ENCODE results near the gene DOK7. TPM values are rescaled to one million over a fixed set of nuclear protein-coding genes. Genes with fewer than 3 reads are reported as not detected.

The DOK7 gene
- total RNA-seq, 2 donors from 2014 or later, result not detected

- Mint-ChIP-seq H3K4me1 (no peaks in the 10 kb centered on the region), H3K4me3 (no peak overlapping the region), H3K27me3 (peaks cover 5% of the 10 kb centered on the region), H3K27ac (no peak overlapping the region), H3K9me3 (no peaks in the 10 kb centered on the region), H3K36me3 (ENCODE audit: low read depth) (no peaks in the 10 kb centered on the region)
- ATAC-seq (replicated peaks), result no peak
Observed at GRCh38 chr4:3478446-3479357, 15.6 kb downstream of the DOK7 start.

GRCh38 chr4:3479358-3480101 lies 16.4 kb downstream of the DOK7 start:
- H3K4me1 Mint-ChIP-seq, result no peaks in the 10 kb centered on the region
- no peaks in the 10 kb centered on the region for H3K36me3 Mint-ChIP-seq (ENCODE audit: low read depth)
- no peak for ATAC-seq (replicated peaks)
- peaks cover 5% of the 10 kb centered on the region for H3K27me3 Mint-ChIP-seq
- no peaks in the 10 kb centered on the region for H3K9me3 Mint-ChIP-seq
- no peak overlapping the region for H3K27ac Mint-ChIP-seq
- H3K4me3 Mint-ChIP-seq, result no peak overlapping the region

DNA sequence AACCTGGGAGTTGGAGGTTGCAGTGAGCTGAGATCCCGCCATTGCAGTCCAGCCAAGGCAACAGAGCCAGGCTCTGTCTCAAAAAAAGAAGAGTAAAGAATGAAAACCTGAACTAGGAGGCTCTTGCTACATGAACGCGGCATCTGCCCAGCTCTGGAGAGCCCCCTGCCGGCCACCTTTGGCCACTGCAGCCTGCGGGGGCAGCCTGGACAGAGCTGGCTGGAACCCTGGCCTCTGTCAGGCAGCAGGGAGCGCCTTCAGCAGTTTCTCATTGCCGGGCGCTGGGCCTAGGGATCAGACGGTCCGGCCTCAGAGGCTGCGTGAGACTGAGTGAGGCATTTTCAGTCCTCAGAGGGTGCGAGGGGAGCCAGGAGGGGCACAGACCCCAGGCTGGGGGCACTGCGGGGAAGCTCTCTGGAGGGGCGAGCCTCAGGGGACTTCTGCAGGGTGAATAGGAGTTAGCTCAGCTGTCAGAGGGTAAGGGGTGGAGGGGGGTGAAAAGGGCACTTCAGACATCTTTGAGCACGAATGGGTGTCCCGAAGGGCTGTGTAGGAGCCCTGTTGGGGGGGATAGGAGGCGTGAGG lies 17.5 kb downstream of the DOK7 start:
- H3K36me3 Mint-ChIP-seq (ENCODE audit: low read depth), result no peaks in the 10 kb centered on the region
- H3K27ac Mint-ChIP-seq, result no peak overlapping the region
- H3K27me3 Mint-ChIP-seq, result peaks cover 5% of the 10 kb centered on the region
- no peaks in the 10 kb centered on the region for H3K9me3 Mint-ChIP-seq
- ATAC-seq (replicated peaks), result peak; percentile 75
- H3K4me3 Mint-ChIP-seq, result no peak overlapping the region
- no peaks in the 10 kb centered on the region for H3K4me1 Mint-ChIP-seq

DNA sequence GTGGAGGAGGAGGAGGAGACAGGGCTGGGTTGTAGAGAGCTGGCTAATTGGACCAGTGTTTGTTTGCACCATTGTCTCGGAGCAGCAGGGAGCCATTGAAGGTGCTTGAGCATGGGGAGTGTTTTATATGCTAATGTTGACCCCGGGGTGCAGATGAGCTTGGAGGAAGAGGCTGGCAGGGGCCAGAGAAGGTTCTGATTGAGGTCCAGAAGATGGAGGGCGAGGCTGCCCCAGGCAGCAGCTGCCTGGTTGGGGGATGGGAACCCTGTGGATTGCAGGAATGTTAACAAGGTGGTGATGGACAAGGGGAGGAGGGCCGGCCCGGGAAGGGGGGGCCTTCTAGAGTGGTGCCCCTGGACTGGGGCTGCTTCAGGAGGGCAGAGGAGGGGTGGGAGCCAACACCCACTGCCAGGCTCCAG lies 18.0 kb downstream of the DOK7 start:
- H3K36me3 Mint-ChIP-seq (ENCODE audit: low read depth), result no peaks in the 10 kb centered on the region
- no peak overlapping the region for H3K27ac Mint-ChIP-seq
- ATAC-seq (replicated peaks), result peak; percentile 7
- peaks cover 5% of the 10 kb centered on the region for H3K27me3 Mint-ChIP-seq
- no peak overlapping the region for H3K4me3 Mint-ChIP-seq
- H3K9me3 Mint-ChIP-seq, result no peaks in the 10 kb centered on the region
- H3K4me1 Mint-ChIP-seq, result no peaks in the 10 kb centered on the region

DNA sequence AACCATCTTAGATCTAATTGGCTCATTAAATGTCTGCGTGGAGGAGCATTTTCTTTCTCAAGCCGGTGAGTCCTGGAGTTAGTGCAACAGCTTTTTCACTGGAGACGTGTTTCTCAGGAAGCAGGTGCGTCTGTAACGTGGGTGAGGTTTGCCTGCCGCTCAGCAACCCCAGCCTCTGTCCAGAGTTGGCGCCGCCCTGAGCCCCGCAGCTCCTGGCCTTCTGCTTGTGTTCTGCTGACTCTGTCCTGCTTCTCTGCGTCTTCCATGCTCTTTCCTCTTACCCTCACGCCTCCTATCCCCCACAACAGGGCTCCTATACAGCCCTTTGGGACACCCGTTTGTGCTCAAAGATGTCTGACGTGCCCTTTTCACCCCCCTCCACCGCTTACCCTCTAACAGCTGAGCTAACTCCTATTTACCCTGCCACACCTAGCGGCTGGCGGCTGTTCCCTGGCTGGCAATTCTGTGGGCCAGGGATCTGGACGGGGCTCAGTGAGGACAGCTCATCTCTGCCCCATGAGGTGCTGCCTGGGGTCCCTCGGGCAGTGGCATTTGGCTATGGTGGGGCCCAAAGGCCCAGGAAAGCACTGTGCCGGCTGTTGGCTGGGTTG lies 18.8 kb downstream of the DOK7 start:
- no peak for ATAC-seq (replicated peaks)
- Mint-ChIP-seq H3K4me1 (no peaks in the 10 kb centered on the region), H3K36me3 (ENCODE audit: low read depth) (no peaks in the 10 kb centered on the region), H3K9me3 (no peaks in the 10 kb centered on the region), H3K4me3 (no peak overlapping the region), H3K27me3 (peaks cover 5% of the 10 kb centered on the region), H3K27ac (no peak overlapping the region)

DNA sequence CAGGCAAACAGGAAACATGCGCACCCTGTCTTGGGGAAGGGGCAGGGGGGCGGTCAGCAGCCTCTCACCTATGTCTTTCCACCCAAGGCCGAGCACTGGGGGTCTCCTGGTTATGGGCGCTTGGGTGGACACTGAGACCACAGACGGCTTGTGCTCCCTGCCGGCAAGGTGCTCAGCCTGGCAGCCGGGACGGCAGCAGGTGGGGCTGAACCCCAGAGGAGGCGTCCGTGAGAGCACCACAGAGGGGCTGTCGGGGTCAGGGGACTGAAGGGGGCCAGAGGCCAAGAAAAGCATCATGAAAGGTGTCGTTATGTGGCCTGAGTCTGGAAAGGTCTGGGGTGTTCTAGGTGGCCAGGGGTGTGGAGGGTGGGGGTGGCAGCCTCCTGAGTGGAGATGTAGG lies 19.6 kb downstream of the DOK7 start:
- no peak for ATAC-seq (replicated peaks)
- H3K4me1 Mint-ChIP-seq, result no peaks in the 10 kb centered on the region
- H3K27me3 Mint-ChIP-seq, result peaks cover 5% of the 10 kb centered on the region
- no peak overlapping the region for H3K27ac Mint-ChIP-seq
- H3K36me3 Mint-ChIP-seq (ENCODE audit: low read depth), result no peaks in the 10 kb centered on the region
- H3K9me3 Mint-ChIP-seq, result no peaks in the 10 kb centered on the region
- no peak overlapping the region for H3K4me3 Mint-ChIP-seq

GRCh38 chr4:3483471-3483921 lies 20.4 kb downstream of the DOK7 start:
- Mint-ChIP-seq H3K4me1 (no peaks in the 10 kb centered on the region), H3K4me3 (no peak overlapping the region), H3K9me3 (no peaks in the 10 kb centered on the region), H3K27ac (no peak overlapping the region), H3K27me3 (peaks cover 5% of the 10 kb centered on the region), H3K36me3 (ENCODE audit: low read depth) (no peaks in the 10 kb centered on the region)
- no peak for ATAC-seq (replicated peaks)

DNA sequence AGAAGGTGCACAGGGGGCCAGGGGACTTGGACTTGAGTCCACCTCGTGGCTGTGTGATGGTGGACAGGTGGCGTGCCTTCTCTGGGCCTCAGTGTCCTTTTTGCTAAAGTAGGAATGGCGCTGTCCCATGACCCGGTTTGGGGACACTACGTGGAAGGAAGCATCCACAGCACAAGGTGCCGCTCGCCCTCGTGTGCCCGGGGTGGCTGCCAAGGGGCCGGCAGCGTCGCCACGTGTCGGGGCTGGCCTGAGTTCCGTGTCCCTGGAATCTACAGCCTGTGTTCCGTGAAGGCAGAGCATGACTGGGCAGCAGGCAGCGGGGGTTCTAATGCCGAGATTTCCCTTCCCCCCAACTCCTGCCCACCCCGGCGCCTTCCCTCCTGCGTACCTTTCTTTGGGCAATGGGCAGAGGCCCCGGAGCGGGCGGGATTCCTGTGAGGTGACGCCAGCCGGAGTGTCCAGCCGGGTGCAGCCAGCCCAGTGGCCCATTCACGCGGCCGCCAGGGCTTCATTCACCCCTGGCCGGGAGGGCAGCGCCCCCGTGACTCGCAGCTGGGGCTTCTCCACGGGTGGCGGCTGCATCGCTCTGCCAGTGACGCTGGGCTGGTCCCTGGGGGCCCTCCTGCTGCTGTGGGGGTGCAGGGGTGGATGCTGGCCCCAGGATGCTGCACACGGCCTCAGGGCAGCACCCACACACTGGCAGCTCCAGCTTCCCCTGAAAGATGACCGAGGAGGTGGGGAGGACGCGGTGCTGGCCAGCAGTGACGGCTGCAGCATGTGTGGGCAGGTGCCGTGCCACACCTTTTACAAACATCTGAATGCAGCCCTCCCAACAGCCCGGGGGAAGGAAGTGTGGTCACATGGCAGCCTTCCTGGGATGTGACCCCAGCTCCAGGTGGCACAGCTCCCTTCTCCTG lies 21.2 kb downstream of the DOK7 start:
- Mint-ChIP-seq H3K27ac (no peak overlapping the region), H3K4me3 (no peak overlapping the region), H3K4me1 (no peaks in the 10 kb centered on the region), H3K36me3 (ENCODE audit: low read depth) (no peaks in the 10 kb centered on the region), H3K9me3 (no peaks in the 10 kb centered on the region), H3K27me3 (peaks cover 5% of the 10 kb centered on the region)
- ATAC-seq (replicated peaks), result no peak

- H3K4me1 Mint-ChIP-seq, result no peaks in the 10 kb centered on the region
- H3K27ac Mint-ChIP-seq, result no peak overlapping the region
- no peaks in the 10 kb centered on the region for H3K36me3 Mint-ChIP-seq (ENCODE audit: low read depth)
- ATAC-seq (replicated peaks), result no peak
- no peaks in the 10 kb centered on the region for H3K9me3 Mint-ChIP-seq
- no peak overlapping the region for H3K4me3 Mint-ChIP-seq
- peaks cover 5% of the 10 kb centered on the region for H3K27me3 Mint-ChIP-seq
Observed at GRCh38 chr4:3485011-3485791, 22.1 kb downstream of the DOK7 start.

DNA sequence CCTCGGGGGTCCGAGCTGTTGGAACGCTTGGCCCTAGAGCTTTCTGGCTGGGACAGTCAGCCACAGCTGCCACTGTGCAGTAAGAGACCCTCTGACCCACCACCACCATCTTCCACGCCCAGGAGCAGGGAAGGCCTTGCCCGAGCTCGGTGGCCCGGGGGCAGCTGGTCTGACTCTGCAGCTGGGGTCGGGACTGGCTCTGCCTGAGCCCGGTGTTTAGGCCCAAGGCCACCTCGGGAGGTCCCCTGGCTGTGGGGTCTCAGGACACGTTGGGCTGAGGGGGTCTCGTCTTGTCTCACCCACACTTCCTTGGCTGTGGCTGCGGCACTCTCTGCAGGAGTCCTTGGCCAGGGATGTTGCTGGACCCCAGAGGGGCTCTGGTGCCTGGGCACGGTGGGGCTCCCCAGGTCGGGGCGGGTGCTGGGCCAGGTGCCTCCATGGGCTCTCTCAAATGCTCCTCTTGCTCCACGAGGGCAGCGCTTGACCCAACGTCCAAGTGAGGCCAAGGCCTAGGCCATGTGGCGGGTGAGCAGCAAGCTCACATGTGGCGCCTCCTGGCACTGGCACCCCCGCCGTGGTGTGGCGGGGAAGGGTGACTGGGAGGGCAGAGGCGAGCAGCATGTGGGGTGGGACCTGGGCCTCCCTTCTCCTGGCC lies 22.9 kb downstream of the DOK7 start:
- Mint-ChIP-seq H3K27me3 (peaks cover 3% of the 10 kb centered on the region), H3K4me1 (no peaks in the 10 kb centered on the region), H3K9me3 (no peaks in the 10 kb centered on the region), H3K4me3 (no peak overlapping the region), H3K27ac (no peak overlapping the region), H3K36me3 (ENCODE audit: low read depth) (no peaks in the 10 kb centered on the region)
- ATAC-seq (replicated peaks), result no peak

DNA sequence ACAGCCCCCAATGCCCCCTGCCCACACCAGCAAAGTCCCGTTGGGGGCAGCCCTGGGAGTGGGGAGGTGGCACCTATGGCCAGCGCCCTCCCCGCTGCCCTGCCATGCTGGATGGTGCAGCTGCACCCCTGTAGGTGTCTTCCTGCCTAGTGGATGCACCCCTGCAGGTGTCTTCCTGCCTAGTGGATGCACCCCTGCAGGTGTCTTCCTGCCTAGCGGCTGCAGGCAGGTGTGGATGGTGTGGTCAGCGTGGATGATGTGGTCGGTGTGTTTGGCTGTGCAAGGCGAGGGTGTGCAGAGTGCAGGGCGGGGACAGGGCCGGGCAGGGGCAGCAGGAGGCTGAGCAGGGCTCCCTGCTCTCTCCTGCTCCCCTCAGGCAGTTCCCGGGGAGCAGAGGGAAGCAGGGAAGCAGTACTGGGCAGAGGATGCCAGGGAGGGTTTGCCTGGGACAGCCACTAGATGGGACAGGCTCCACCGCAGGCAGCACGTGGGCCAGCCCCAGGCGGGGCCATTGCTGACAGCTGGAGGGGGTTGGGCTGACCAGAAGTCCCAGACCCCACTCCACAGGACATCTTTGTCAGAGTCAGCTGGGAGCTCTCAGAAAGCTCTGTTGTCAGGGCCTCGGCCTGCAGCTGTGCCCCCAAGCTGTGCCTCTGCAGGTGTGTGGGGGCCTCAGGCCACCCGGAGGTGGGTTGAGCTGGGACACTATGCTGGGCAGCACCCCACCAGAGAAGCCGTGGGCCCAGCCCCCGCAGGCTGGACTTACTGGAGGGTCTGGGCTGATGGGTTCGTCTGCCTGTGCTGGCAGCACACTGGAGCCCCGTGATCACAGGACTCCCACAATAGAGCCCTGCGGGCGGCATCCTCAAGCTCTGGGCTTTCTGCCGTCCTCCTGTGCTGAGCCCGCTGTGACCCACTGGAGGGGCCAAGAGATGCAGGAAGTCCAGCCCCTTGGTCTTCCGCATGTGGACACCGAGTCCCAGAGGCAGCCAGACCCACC lies 23.7 kb downstream of the DOK7 start:
- no peaks in the 10 kb centered on the region for H3K4me1 Mint-ChIP-seq
- peaks cover 5% of the 10 kb centered on the region for H3K27me3 Mint-ChIP-seq
- H3K9me3 Mint-ChIP-seq, result no peaks in the 10 kb centered on the region
- H3K27ac Mint-ChIP-seq, result no peak overlapping the region
- H3K4me3 Mint-ChIP-seq, result no peak overlapping the region
- H3K36me3 Mint-ChIP-seq (ENCODE audit: low read depth), result no peaks in the 10 kb centered on the region
- ATAC-seq (replicated peaks), result no peak

- Mint-ChIP-seq H3K4me1 (no peaks in the 10 kb centered on the region), H3K27me3 (peaks cover 5% of the 10 kb centered on the region), H3K4me3 (no peak overlapping the region), H3K36me3 (ENCODE audit: low read depth) (no peaks in the 10 kb centered on the region), H3K9me3 (no peaks in the 10 kb centered on the region), H3K27ac (no peak overlapping the region)
- no peak for ATAC-seq (replicated peaks)
Observed at GRCh38 chr4:3487861-3488260, 24.8 kb downstream of the DOK7 start.
